HG02884 (cell line): ENCODE results near the gene RAB7B.

Experiments
- ATAC-seq: cut with Tn5 transposase; IDR thresholded peaks from one replicate; pipeline ENCODE4 v1.9.1; 2021; ENCODE audit warnings: mild to moderate bottlenecking, moderate library complexity; ENCODE audit not compliant: unreplicated experiment

Gene RAB7B

DNA sequence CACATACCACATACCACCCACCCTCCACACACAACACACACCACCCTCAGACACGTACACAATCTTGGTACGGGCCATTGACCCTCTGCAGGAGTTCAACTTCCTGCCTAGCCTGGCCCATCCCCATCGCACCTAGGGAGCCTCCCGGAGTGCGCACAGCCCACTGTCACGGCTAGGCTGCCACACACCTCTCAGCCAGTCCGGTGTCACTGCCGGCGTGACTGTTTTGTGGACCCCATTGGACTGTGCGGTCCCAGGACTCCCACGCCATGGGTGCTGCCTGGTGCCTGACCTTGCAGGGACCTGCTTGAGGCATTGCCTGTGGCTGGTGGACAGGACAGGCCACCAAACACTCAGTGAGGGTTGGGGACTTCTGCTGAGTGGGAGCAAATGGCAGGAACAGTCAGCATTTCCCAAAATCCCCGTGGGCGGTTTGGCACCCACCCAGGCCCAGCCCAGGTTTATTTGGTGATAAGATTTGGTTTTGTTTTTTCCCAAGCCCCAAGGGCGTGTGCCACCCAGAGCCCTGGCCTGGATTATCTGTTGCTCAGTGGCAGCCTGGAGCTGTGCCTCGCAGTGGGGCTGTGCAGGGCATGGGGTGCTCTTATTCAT, 27.7 kb downstream of the RAB7B start:
- ATAC-seq: no peak

GRCh38 chr1:205974712-205975111, 28.5 kb downstream of the RAB7B start:
- ATAC-seq: no peak

GRCh38 chr1:205973377-205974232, 29.6 kb downstream of the RAB7B start:
- ATAC-seq: no peak

DNA sequence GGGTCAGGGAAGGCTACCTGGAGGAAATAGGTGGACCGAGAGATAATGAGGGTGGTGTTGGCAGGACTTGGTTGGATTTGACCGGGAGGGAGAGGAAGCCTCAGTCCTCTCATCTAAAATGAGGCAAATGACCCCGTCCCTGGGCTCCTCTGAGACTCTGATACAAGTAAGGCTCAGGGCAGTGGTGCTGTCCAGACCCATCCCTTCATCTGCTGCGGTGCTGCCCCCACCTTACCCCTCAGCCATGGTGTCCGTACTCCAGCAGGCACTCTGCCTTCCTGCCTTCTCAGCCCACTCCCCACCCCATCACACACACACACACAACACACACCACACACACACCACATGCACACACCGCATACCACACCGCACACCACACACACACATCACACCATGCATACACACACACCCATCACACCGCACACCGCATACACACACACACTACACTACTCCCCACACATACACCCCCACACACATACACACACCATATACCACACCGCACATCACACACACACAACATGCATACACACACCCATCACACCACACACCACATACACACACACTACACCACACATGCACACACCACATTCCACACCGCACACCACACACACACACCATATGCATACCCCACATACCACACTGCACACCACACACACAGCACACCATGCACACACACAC, 30.6 kb downstream of the RAB7B start:
- no peak for ATAC-seq

GRCh38 chr1:205972081-205972480, 31.1 kb downstream of the RAB7B start:
- ATAC-seq: no peak

GRCh38 chr1:205971082-205971481, 32.1 kb downstream of the RAB7B start:
- no peak for ATAC-seq

- no peak for ATAC-seq
Observed at GRCh38 chr1:205970486-205970885, 32.7 kb downstream of the RAB7B start.

DNA sequence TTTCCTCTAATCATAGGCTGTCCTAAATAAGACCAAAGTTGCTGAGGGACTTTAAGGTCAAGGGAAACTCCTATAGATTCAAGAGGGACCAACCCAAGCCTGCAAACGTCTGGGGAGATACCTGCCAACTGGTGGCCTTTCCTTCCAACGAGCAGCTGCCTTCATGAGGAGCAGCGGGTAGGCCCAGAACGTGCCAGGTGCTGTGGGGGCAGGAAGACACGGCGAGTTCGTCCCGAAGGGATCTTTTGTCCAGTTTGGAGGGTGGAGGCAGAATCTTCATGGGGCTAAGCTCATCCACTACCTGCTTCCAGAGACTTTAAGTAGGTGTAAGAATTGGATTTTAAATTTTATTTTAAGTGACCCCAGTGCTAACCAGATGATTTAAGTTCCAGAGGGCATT, 34.0 kb downstream of the RAB7B start:
- ATAC-seq: no peak

GRCh38 chr1:205967554-205968335, 35.5 kb downstream of the RAB7B start:
- ATAC-seq: no peak

- no peak for ATAC-seq
Observed at GRCh38 chr1:205965036-205965884, 37.9 kb downstream of the RAB7B start.

- no peak for ATAC-seq
Observed at GRCh38 chr1:205963352-205964155, 39.6 kb downstream of the RAB7B start.

DNA sequence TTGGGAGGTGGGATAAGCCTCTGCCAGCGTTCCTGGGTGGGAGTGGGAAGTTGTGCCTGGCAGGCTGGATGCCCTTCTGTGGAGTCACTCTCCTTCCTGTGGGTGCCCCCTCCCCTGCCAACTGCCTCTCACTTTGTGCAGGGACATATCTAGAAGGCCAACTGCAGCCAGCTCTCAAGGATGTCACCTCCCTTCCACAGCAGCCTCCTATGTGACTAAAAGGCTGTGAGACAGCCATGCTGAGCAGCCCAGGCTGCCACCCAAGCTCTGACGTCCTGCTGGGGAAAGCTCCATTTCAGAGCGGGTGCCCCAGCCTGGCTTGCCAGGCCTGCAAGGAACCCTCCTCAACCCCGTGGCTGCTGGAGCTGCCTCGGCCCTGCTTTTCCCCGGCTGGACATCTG, 40.4 kb downstream of the RAB7B start:
- ATAC-seq: no peak

GRCh38 chr1:205961991-205962820, 41.0 kb downstream of the RAB7B start:
- ATAC-seq: no peak

DNA sequence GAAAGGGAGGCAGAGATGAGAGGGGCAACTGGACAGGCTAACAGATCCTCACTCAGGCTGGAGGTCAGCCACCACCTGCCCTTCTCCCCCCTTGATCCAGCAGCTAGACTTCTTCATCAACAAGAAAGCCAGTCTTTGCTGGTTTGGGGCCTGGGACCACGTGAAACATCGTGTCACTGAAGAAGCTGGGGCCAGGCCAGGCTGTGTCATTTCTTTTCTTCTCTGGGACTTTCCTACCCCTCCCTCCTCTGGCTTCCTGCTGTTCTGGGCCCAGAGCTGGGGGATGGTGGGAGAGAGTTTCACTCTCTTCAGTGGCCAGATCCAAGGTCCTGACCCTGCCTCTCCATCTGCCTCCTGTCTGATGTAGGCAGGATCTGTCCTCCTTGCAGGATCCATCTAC, 41.8 kb downstream of the RAB7B start:
- ATAC-seq: no peak

- ATAC-seq: no peak
Observed at GRCh38 chr1:205959789-205960188, 43.4 kb downstream of the RAB7B start.

DNA sequence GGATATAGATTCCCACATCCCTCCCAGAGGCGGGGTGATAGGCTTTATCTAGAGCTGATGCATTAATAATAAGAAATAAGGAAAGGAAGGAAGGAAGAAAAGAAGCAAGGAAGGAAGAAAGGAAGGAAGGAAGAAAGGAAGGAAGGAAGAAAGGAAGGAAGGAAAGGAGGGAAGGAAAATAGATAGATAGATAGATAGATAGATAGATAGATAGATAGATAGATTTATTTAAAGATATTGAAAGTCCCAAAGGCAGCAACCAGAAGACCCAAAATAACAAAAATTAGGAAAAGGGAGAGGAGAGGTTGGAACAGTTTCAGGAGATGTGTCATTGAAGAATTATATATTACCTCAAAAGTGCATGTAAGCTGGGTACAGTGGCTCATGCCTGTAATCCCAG, 47.7 kb downstream of the RAB7B start:
- ATAC-seq: no peak

DNA sequence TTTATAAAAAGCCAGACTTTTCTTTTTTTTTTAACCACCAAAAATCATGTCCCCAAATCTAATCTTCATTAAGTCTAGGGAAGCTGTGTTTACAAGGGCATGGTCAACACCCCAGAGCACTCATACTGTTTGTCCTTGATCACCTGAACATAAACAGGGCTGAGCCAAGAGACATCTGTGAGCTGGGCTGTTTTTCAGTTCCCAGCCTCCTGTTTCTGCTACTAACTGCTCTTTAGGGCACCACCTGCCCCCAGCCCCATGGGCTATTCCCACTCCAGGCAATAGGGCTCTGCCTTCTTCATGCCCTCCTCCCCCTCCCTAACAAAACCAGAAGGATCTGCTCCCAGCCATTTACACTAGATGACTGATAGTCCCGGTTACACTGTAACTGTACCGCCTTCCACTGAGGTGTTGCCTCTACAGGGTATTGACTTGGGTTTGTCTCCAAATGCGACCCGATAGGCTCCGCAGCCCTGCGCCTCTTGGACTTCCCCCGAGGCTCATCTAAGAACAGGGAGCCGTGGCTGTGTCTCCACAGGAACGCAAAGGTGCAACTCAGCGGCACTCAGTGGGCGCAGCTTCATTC, 48.3 kb downstream of the RAB7B start:
- no peak for ATAC-seq

DNA sequence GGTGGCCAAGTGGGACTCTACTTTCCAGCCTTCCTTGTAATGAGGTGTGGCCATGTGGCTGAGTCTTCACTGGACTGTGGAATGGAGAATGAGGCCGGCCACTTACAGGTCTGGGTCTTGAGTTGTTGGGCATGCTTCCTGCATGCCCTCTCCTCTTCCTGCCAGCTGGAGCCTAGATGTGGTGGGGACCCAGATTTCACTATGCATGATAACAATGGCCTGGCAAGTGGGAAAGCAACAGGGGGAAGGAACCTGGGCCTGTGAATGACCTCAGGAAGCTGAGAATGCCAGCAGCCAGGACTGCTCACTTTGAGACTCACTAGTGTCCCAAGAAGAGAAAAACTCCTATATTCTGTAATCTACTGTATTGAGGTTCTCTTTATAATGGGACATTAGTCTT, 51.4 kb downstream of the RAB7B start:
- no peak for ATAC-seq
